K562 (cell line): ENCODE measurements around the gene SLC12A6. TPM values are rescaled to one million over a fixed set of nuclear protein-coding genes. Genes with fewer than 3 reads are reported as not detected.

Source experiments
- ASH1L ChIP-seq: fragments of 450-650 bp; IDR thresholded peaks from 2 replicates; pipeline ENCODE4 v1.6.1; 2018; ENCODE audit warnings: borderline replicate concordance, mild to moderate bottlenecking, low read depth; ENCODE audit not compliant: partially characterized antibody
- CHD2 ChIP-seq: IDR thresholded peaks from 2 replicates; pipeline ENCODE4 v1.6.1; 2011; ENCODE audit warnings: low read depth, low read length
- CREB5 ChIP-seq: fragments of 250-450 bp; sonication (Bioruptor Pico); IDR thresholded peaks from 2 replicates; pipeline ENCODE4 v1.5.0; 2020; ENCODE audit warnings: mild to moderate bottlenecking
- CTBP1 ChIP-seq: fragments of 450-650 bp; IDR thresholded peaks from 2 replicates; pipeline ENCODE4 v1.6.1; 2016; ENCODE audit warnings: borderline replicate concordance
- DNMT1 ChIP-seq: fragments of 450-650 bp; IDR thresholded peaks from 2 replicates; pipeline ENCODE4 v1.6.1; 2016; ENCODE audit warnings: antibody characterized with exemption, mild to moderate bottlenecking
- ESRRB ChIP-seq: fragments of 250-450 bp; sonication (Bioruptor Pico); IDR thresholded peaks from 2 replicates; pipeline ENCODE4 v1.5.0; 2020; ENCODE audit warnings: mild to moderate bottlenecking, moderate library complexity, borderline replicate concordance
- FOXK1 ChIP-seq: sonication (generic); formaldehyde crosslinking; IDR thresholded peaks from 2 replicates; pipeline ENCODE4 v1.8.0; 2022; ENCODE audit warnings: missing genetic modification reagents, mild to moderate bottlenecking, borderline replicate concordance
- GABPB2 ChIP-seq: fragments of 250-450 bp; sonication (Bioruptor Pico); conservative IDR thresholded peaks from 2 replicates; pipeline ENCODE4 v1.5.1; 2021; ENCODE audit warnings: mild to moderate bottlenecking
- GATAD2B ChIP-seq: fragments of 450-650 bp; IDR thresholded peaks from 2 replicates; pipeline ENCODE4 v1.6.1; 2017; ENCODE audit warnings: mild to moderate bottlenecking, borderline replicate concordance
- HDAC8 ChIP-seq: fragments of 450-650 bp; IDR thresholded peaks from 2 replicates; pipeline ENCODE4 v1.6.1; 2016; ENCODE audit warnings: mild to moderate bottlenecking, missing genetic modification characterization, moderate library complexity, missing compliant biosample characterization
- HES1 ChIP-seq: fragments of 450-650 bp; IDR thresholded peaks from 2 replicates; pipeline ENCODE4 v1.6.1; 2016; ENCODE audit warnings: low read depth, mild to moderate bottlenecking, moderate library complexity
- HLTF ChIP-seq: fragments of 450-650 bp; IDR thresholded peaks from 2 replicates; pipeline ENCODE4 v1.6.1; 2016
- KDM2B ChIP-seq: fragments of 250-450 bp; sonication (Bioruptor Pico); IDR thresholded peaks from 2 replicates; pipeline ENCODE4 v1.8.0; 2021; ENCODE audit warnings: mild to moderate bottlenecking, moderate library complexity
- NCOA2 ChIP-seq, 2 experiments: fragments of 450-650 bp; IDR thresholded peaks; 2 replicates each; pipeline ENCODE4 v1.6.1; 2018; ENCODE audit warnings: mild to moderate bottlenecking in 2 of 2, moderate library complexity in 1 of 2; ENCODE audit not compliant: partially characterized antibody in 2 of 2
- NCOA6 ChIP-seq: fragments of 450-650 bp; IDR thresholded peaks from 2 replicates; pipeline ENCODE4 v1.6.1; 2017; ENCODE audit warnings: mild to moderate bottlenecking
- NFRKB ChIP-seq: fragments of 450-650 bp; IDR thresholded peaks from 2 replicates; pipeline ENCODE4 v1.6.1; 2016; ENCODE audit warnings: low read depth
- ZC3H4 ChIP-seq: sonication (generic); formaldehyde crosslinking; IDR thresholded peaks from 2 replicates; pipeline ENCODE4 v1.9.0; 2021; ENCODE audit warnings: missing genetic modification reagents, borderline replicate concordance
- ZNF318 ChIP-seq, 2 experiments: fragments of 450-650 bp; IDR thresholded peaks; 2 replicates each; pipeline ENCODE4 v1.6.1; 2016; ENCODE audit warnings: mild to moderate bottlenecking in 2 of 2, borderline replicate concordance in 1 of 2, low read depth in 1 of 2, moderate library complexity in 1 of 2
- ZNF551 ChIP-seq: fragments of 250-450 bp; sonication (Bioruptor Pico); IDR thresholded peaks from 2 replicates; pipeline ENCODE4 v1.5.0; 2021; ENCODE audit warnings: mild to moderate bottlenecking, moderate library complexity
- polyA plus RNA-seq, 8 experiments: library from polyadenylated mRNA; depleted of rRNA in 4 of 8; stranded (reverse) in 5 of 8; unstranded in 3 of 8; fragments of >200 nt; fragmentation: Nextera tagmentation in 2 of 8; fragmentation: Illumina TruSeq in 1 of 8; extraction: Ambion mirVana in 2 of 8; extraction: Trizol in 1 of 8; gene quantifications; 2 replicates each; pipeline versions ENCODE4 v1.2.1 to v1.2.3, GENCODE V29; 2011 to 2014; ENCODE audit warnings: inconsistent platforms in 1 of 8, missing spikeins in 1 of 8
- total RNA-seq, 7 experiments: library from RNA; depleted of rRNA in 6 of 7; stranded (reverse); fragments of >200 nt in 6 of 7; fragmentation: Illumina TruSeq in 2 of 7; extraction: Trizol in 2 of 7; gene quantifications; 2 replicates each; pipeline versions ENCODE4 v1.2.1 to v1.2.3, GENCODE V29; 2011 to 2021; ENCODE audit warnings: low replicate concordance in 1 of 7

Gene SLC12A6
- total and polyA plus RNA-seq, 9 of the 15 experiments (the other 6 are each of a cell fraction or from before 2014, with no cell fraction given), result 1.4 to 16.4 (median 6.7) TPM

GRCh38 chr15:34337557-34338306 is at the start of gene SLC12A6 (continued):
- TF ChIP-seq NCOA2 (IDR thresholded peaks at IDR 0.05; ENCODE audit: partially characterized antibody in 2 of 2) (no peak), ESRRB (CRISPR knock-in tag) (no peak), GABPB2 (no peak), DNMT1 (no peak), HDAC8 (no peak; the same call in 1 of the 2 replicates), CHD2 (no peak), GATAD2B (0 out of 2 replicates have a peak, but pooled peaks have one; percentile 51), CTBP1 (peak; percentile 75; the same call in 1 of the 2 replicates), ZNF318 (IDR thresholded peaks at IDR 0.05; ENCODE audit: borderline replicate concordance in 1 of 2, low read depth in 1 of 2) (no peak), ZNF551 (CRISPR knock-in tag) (no peak), HES1 (no peak), NFRKB (no peak), KDM2B (CRISPR knock-in tag) (no peak), ASH1L (no peak), CREB5 (no peak), NCOA6 (peak; percentile 77), ZC3H4 (CRISPR knock-in tag) (no peak), FOXK1 (CRISPR knock-in tag) (no peak), HLTF (no peak)
